Transverse colon (tissue), 4 donors: ENCODE results near the gene CMTM7. TPM values are rescaled to one million over a fixed set of nuclear protein-coding genes. Genes with fewer than 3 reads are reported as not detected.

Experiments
- DNase-seq: peaks from one replicate; pipeline ENCODE4 v3.0.0-alpha.2; 2019
- H3K27ac ChIP-seq, 4 donors: fragments of 200-600 bp; sonication (generic); 2 replicates each; pipeline ENCODE4 v1.5.1; 2016 to 2018; ENCODE audit warnings: inconsistent platforms in 4 of 4
- H3K27me3 ChIP-seq: fragments of 200-600 bp; sonication (generic); 2 replicates; pipeline ENCODE4 v1.5.1; 2017; ENCODE audit warnings: inconsistent platforms
- H3K36me3 ChIP-seq, 4 donors: fragments of 200-600 bp; sonication (generic); 2 replicates each; pipeline ENCODE4 v1.5.1; 2017 to 2019; ENCODE audit warnings: inconsistent platforms in 4 of 4
- H3K4me1 ChIP-seq, 4 donors: fragments of 200-600 bp; sonication (generic); 2 replicates each; pipeline ENCODE4 v1.5.1; 2017 to 2020; ENCODE audit warnings: inconsistent platforms in 4 of 4
- H3K4me3 ChIP-seq, 4 donors: fragments of 200-600 bp; sonication (generic); 1 replicate in 1 of 4; 2 replicates in 3 of 4; pipeline versions ENCODE4 v1.5.1 to v1.6.1; 2017 to 2019; ENCODE audit warnings: inconsistent platforms in 4 of 4
- H3K9me3 ChIP-seq, 2 donors: fragments of 200-600 bp; sonication (generic); 2 replicates each; pipeline ENCODE4 v1.5.1; 2017 to 2019; ENCODE audit warnings: inconsistent platforms in 2 of 2
- CTCF ChIP-seq, 5 experiments: fragments of 200-600 bp in 3 of 5; fragments of 450-650 bp in 2 of 5; sonication (generic) in 3 of 5; IDR thresholded peaks; 1 replicate in 2 of 5; 2 replicates in 3 of 5; pipeline ENCODE4 v1.5.1; 2016 to 2017; ENCODE audit warnings: antibody characterized with exemption in 5 of 5, inconsistent platforms in 3 of 5, mild to moderate bottlenecking in 2 of 5, moderate library complexity in 1 of 5
- EP300 ChIP-seq: sonication (generic); formaldehyde crosslinking; IDR thresholded peaks from one replicate; pipeline ENCODE4 v1.6.1; 2017; ENCODE audit warnings: antibody characterized with exemption, low read depth
- POLR2A ChIP-seq: fragments of 450-650 bp; IDR thresholded peaks from one replicate; pipeline ENCODE4 v1.6.1; 2016; ENCODE audit warnings: antibody characterized with exemption, mild to moderate bottlenecking, moderate library complexity
- POLR2AphosphoS5 ChIP-seq, 3 donors: sonication (generic); formaldehyde crosslinking; IDR thresholded peaks; one replicate each; pipeline ENCODE4 v1.6.1; 2016; ENCODE audit warnings: antibody characterized with exemption in 3 of 3
- WGBS, 2 donors: methylation state at CpG; one replicate each; pipeline ENCODE4 v1.1.5; 2018; ENCODE audit warnings: low coverage in 1 of 2; 5-methylcytosine and 5-hydroxymethylcytosine counted together
- in situ Hi-C, 4 donors: fragments of 200-750 bp; cut with MboI; loops; one replicate each; pipeline versions ENCODE4 v1.15.0 to v1.15.1; 2017; ENCODE audit warnings: low sequenced_read_pairs in 3 of 4, low pct_ligation_motif_present in 1 of 4, low pct_unique_long_range_greater_than_20kb in 1 of 4
- intact Hi-C: fragments of 100-400 bp; cut with DNase I; formaldehyde crosslinking; loops from one replicate; pipeline ENCODE4 v1.15.1; 2023; ENCODE audit warnings: low total_unique reads
- total RNA-seq, 4 donors: library from RNA; depleted of rRNA; stranded (reverse); fragments of >200 nt; gene quantifications; one replicate each; pipeline ENCODE4 v1.1.0, GENCODE V29; 2016

CMTM7 gene
- total RNA-seq, 4 donors from 2014 or later = 3.4 to 16.0 (median 7.1) TPM

- Histone ChIP-seq H3K9me3 (no peaks in the 10 kb centered on the region), H3K27me3 (no peaks in the 10 kb centered on the region), H3K4me3 (no peak overlapping the region), H3K36me3 (no peaks in the 10 kb centered on the region), H3K4me1 (peaks cover 0 to 6% (median under 1%) of the 10 kb centered on the region in 4 donors), H3K27ac (no peak overlapping the region)
- intact Hi-C loops (no loop called here), in situ Hi-C loops (loop anchor here in 3 of 4 donors (25.0 kb wide), 1 partner anchor 265 kb away; no protein-coding TSS in a partner anchor)
- TF ChIP-seq EP300 = no peak
- no peak for TF ChIP-seq POLR2AphosphoS5 (IDR thresholded peaks at IDR 0.05)
- TF ChIP-seq CTCF (IDR thresholded peaks at IDR 0.05) = no peak
- TF ChIP-seq POLR2A = no peak
- DNase-seq = no peak
- WGBS, 2 donors = 83% methylated on average over 4 of the region's 4 CpGs; no CpG with 5 or more reads in 1 of the 2 donors
Measured at GRCh38 chr3:32452009-32452408, 60.4 kb downstream of the CMTM7 start.

GRCh38 chr3:32453346-32453745 is 61.7 kb downstream of the CMTM7 start:
- TF ChIP-seq POLR2AphosphoS5 (IDR thresholded peaks at IDR 0.05) (no peak), POLR2A (no peak)
- DNase-seq = no peak
- Histone ChIP-seq H3K9me3 (no peaks in the 10 kb centered on the region), H3K27ac (no peak overlapping the region), H3K4me3 (no peak overlapping the region), H3K4me1 (peaks cover 0 to 6% (median 0%) of the 10 kb centered on the region in 4 donors), H3K27me3 (no peaks in the 10 kb centered on the region), H3K36me3 (no peaks in the 10 kb centered on the region)
- 91 to 92% methylated on average over 5 of the region's 5 CpGs for WGBS, 2 donors
- intact Hi-C loops = no loop called here
- in situ Hi-C loops = loop anchor here in 3 of 4 donors (25.0 kb wide), 1 partner anchor 266 kb away; no protein-coding TSS in a partner anchor

GRCh38 chr3:32454111-32454510 is 62.5 kb downstream of the CMTM7 start:
- DNase-seq = no peak
- Histone ChIP-seq H3K9me3 (no peaks in the 10 kb centered on the region), H3K4me1 (peaks cover 0 to 6% (median 0%) of the 10 kb centered on the region in 4 donors), H3K27ac (no peak overlapping the region), H3K4me3 (no peak overlapping the region), H3K36me3 (no peaks in the 10 kb centered on the region), H3K27me3 (no peaks in the 10 kb centered on the region)
- 96% methylated on average over 6 of the region's 6 CpGs; no CpG with 5 or more reads in 1 of the 2 donors for WGBS, 2 donors
- intact Hi-C loops = no loop called here
- in situ Hi-C loops = loop anchor here in 3 of 4 donors (25.0 kb wide), 1 partner anchor 267 kb away; no protein-coding TSS in a partner anchor
- no peak for TF ChIP-seq EP300
- no peak for TF ChIP-seq POLR2A
- TF ChIP-seq POLR2AphosphoS5 (IDR thresholded peaks at IDR 0.05) = no peak
- TF ChIP-seq CTCF (IDR thresholded peaks at IDR 0.05) = no peak

GRCh38 chr3:32454731-32455608 is 63.3 kb downstream of the CMTM7 start:
- WGBS, 2 donors = 50 to 73% methylated on average over 4 to 15 of the region's 15 CpGs
- TF ChIP-seq CTCF (IDR thresholded peaks at IDR 0.05) (no peak), POLR2AphosphoS5 (IDR thresholded peaks at IDR 0.05) (no peak), EP300 (no peak), POLR2A (no peak)
- intact Hi-C loops = no loop called here
- no peak overlapping the region for H3K4me3 ChIP-seq
- no peaks in the 10 kb centered on the region for H3K36me3 ChIP-seq
- DNase-seq = no peak
- no peak overlapping the region for H3K27ac ChIP-seq
- no peaks in the 10 kb centered on the region for H3K27me3 ChIP-seq
- H3K4me1 ChIP-seq = peaks cover 0 to 6% (median 0%) of the 10 kb centered on the region in 4 donors
- H3K9me3 ChIP-seq = no peaks in the 10 kb centered on the region
- in situ Hi-C loops = loop anchor here in 3 of 4 donors (25.0 kb wide), 1 partner anchor 268 kb away; no protein-coding TSS in a partner anchor
